Ammon's horn (tissue), 1 donor: Measurements from ENCODE around the gene PPP1R36.
"Not testable (repeated sequence)": the region's sequence is repeated elsewhere in the genome, so short reads cannot be mapped to it uniquely, and the experiment has no call there.

Source experiments
- DNase-seq: peaks from one replicate; pipeline ENCODE4 v3.0.0-alpha.2; 2016; ENCODE audit warnings: low spot score

Gene PPP1R36

DNA sequence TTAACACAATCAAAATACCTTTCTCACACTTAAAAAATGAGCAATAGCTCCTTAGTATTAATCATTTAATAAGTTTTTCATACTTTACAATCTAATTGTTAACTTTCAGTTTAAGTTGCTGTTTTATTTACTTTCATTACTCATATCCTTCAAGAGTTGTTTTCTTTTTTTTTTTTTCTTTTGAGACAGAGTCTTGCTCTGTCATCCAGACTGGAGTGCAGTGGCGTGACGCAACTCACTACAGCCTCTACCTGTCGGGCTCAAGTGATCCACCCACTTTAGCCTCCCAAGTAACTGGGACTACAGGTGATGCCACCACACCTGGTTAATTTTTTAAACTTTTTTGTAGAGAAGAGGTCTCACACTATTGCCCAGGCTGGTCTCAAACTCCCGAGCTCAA, 29.1 kb upstream of the PPP1R36 start:
- no peak for DNase-seq

DNA sequence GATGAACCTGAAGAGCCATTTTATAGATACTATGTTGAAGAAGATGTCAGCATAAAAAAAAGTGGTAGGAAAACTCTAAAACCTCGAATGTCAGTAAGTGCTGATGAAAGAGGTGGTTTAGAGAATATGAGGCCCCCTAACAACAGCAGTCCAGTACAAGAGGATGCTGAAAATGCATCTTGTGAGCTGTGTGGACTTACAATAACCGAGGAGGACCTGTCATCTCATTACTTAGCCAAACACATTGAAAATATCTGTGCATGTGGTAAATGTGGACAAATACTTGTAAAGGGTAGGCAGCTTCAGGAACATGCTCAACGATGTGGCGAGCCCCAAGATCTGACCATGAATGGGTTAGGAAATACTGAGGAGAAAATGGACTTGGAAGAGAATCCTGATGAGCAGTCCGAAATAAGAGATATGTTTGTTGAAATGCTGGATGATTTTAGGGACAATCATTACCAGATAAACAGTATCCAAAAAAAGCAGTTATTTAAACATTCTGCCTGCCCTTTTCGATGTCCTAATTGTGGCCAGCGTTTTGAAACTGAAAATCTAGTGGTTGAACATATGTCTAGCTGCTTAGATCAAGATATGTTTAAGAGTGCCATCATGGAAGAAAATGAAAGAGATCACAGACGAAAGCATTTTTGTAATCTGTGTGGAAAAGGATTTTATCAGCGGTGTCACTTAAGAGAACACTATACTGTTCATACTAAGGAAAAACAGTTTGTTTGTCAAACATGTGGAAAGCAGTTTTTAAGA, 27.0 kb upstream of the PPP1R36 start:
- no peak for DNase-seq

DNA sequence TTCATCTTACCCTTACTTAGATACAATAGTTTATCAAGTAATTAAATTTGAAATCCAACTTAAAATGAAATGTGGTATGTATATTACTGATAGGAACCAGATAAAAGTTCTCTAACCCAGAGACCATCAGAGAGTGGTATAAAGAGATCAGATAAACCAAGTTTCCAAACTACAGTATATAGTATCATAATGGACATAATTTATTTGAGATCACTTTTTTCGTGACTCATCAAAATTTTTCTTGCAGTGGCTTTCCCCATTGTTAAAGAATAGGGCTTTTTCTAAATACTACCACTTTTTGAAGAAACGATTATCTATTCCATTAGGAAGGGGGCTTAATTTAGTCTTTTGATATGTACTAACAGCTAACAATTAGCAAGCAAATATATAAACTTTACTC, 24.4 kb upstream of the PPP1R36 start:
- DNase-seq = no peak

DNA sequence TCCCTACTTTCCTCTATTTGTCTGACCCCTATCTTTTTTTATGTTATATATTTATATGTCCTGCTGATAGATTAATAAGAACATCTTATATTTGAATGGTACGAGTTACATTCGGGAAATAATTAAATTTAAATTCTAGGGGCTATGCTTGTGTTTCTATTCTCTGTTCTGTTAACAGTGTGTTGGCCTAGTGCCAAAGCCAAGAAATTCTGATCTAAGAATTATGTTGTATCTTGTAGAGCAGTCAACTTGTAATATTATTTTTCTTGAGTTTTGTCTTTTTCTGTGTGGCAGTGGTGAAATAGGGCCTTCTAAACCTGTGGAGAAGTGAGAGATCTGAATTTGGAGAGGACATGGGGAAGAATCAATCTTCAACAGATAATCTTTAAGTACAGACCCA, 18.2 kb upstream of the PPP1R36 start:
- DNase-seq = no peak

DNA sequence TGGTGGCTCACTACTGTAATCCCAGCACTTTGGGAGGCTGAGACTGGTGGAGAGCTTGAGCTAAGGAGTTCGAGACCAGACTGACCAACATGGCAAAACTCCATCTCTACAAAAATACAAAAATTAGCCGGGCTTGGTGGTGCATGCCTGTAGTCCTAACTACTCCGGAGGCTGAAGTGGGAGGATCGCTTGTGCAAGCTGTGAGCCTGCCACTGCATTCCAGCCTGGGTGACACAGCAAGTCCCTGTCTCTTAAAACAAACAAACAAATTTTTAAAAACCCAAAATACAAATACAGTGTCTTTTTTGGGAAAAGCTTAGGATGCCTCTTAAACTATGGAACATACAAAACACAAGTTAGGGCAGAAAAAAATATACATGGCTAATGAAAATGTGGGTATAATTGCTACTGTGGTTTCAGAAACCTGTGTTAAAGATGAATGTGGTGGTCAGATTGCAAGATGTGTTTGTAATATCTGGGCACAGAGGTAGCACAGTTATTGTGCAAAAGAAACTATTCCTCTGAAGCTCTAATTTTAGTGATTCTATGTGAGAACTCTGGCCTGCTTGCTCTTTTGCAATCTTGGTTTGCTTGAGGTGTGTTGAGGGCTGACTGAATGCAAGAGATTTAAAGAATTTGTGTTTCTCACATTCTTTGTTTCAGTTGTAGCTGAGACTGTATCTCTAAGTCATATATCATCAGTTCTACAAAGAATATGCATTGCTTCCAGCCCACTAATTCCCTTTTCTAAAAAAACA, 13.1 kb upstream of the PPP1R36 start:
- no peak for DNase-seq

DNA sequence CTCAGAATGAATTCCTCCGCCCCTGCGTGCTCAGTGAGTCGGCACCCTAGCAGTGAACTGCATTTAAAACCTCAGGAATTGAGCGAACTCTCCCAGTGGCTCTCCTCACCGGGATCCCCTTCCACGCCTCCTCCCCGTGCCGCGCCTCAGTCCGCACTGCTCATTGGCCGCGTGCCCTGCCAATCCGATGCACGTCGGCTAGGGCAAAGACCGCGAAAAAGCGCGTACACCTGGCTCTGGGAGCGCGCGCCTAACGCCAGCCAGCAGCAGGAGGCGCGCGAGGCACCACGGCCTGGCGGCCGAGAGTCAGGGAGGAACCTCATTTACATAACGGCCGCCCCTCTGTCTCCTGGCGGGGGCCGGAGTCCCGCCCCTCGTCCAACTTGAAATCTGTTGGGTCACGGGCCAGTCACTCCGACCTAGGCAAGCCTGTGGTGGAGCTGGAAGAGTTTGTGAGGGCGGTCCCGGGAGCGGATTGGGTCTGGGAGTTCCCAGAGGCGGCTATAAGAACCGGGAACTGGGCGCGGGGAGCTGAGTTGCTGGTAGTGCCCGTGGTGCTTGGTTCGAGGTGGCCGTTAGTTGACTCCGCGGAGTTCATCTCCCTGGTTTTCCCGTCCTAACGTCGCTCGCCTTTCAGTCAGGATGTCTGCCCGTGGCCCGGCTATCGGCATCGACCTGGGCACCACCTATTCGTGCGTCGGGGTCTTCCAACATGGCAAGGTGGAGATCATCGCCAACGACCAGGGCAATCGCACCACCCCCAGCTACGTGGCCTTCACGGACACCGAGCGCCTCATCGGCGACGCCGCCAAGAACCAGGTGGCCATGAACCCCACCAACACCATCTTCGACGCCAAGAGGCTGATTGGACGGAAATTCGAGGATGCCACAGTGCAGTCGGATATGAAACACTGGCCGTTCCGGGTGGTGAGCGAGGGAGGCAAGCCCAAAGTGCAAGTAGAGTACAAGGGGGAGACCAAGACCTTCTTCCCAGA, 9.3 kb upstream of the PPP1R36 start, which contains the start of gene HSPA2:
HSPA2 (plus strand) TSS at position 534 of the 995 bp plus-strand sequence; CDS start at position 643, 109 bp downstream.
- peak; percentile 99 for DNase-seq

DNA sequence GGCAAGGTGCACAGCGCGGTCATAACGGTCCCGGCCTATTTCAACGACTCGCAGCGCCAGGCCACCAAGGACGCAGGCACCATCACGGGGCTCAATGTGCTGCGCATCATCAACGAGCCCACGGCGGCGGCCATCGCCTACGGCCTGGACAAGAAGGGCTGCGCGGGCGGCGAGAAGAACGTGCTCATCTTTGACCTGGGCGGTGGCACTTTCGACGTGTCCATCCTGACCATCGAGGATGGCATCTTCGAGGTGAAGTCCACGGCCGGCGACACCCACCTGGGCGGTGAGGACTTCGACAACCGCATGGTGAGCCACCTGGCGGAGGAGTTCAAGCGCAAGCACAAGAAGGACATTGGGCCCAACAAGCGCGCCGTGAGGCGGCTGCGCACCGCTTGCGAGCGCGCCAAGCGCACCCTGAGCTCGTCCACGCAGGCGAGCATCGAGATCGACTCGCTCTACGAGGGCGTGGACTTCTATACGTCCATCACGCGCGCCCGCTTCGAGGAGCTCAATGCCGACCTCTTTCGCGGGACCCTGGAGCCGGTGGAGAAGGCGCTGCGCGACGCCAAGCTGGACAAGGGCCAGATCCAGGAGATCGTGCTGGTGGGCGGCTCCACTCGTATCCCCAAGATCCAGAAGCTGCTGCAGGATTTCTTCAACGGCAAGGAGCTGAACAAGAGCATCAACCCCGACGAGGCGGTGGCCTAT, 8.3 kb upstream of the PPP1R36 start:
- peak; percentile 33 for DNase-seq

DNA sequence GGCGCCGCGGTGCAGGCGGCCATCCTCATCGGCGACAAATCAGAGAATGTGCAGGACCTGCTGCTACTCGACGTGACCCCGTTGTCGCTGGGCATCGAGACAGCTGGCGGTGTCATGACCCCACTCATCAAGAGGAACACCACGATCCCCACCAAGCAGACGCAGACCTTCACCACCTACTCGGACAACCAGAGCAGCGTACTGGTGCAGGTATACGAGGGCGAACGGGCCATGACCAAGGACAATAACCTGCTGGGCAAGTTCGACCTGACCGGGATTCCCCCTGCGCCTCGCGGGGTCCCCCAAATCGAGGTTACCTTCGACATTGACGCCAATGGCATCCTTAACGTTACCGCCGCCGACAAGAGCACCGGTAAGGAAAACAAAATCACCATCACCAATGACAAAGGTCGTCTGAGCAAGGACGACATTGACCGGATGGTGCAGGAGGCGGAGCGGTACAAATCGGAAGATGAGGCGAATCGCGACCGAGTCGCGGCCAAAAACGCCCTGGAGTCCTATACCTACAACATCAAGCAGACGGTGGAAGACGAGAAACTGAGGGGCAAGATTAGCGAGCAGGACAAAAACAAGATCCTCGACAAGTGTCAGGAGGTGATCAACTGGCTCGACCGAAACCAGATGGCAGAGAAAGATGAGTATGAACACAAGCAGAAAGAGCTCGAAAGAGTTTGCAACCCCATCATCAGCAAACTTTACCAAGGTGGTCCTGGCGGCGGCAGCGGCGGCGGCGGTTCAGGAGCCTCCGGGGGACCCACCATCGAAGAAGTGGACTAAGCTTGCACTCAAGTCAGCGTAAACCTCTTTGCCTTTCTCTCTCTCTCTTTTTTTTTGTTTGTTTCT, 7.6 kb upstream of the PPP1R36 start:
- no peak for DNase-seq

DNA sequence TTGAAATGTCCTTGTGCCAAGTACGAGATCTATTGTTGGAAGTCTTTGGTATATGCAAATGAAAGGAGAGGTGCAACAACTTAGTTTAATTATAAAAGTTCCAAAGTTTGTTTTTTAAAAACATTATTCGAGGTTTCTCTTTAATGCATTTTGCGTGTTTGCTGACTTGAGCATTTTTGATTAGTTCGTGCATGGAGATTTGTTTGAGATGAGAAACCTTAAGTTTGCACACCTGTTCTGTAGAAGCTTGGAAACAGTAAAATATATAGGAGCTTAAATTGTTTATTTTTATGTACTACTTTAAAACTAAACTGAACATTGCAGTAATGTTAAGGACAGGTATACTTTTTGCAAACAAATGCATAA, 6.9 kb upstream of the PPP1R36 start:
- no peak for DNase-seq

DNA sequence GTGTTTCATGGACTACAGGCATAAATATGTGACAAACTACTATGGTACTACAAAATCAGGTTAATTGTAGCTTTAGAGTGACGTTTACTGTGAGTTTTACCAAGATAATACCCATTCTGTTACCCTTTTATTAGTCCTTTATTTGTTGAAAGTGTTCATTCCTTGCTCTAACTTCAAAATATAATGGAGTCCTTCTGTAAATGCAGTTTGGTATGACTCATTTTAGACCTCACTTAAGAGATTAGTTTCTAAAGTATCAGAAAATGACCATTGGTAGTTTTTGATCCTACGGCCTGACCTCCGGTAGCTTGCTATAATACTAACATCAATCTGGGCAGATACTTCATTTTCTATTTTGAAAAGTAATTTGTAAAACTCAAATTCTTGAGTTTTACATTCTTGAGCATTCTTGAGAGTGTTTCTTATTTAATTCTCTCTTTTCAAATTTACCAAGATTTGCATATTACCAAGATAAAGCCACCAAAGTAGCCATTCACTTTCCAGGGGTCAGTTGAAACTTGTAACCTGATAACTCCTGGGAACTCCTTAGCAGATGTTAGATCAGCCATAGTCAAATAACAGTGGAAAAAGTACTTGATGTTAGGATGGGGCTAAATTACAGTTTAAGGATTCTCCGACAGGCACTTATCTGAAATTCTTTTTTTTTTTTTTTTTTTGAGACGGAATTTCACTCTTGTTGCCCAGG, 5.0 kb upstream of the PPP1R36 start:
- no peak for DNase-seq

DNA sequence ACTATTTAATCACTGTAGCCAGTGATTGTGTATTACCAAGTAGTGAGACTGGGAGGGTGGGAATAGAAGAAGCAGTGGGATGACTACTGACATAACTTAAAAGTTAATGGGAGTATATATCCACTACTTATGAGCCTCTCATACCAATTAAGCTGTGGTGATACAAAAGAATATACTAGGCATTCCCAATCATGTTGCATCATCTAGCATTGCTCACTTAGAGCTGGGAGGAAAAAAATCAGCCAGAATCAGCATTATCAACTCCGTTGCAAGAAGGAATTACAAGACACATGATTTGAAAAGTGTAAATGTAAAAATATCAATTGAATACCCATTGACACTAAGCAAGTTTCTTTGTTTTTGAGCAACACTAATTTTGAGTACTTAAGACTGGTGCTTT, 745 bp upstream of the PPP1R36 start:
- no peak for DNase-seq

DNA sequence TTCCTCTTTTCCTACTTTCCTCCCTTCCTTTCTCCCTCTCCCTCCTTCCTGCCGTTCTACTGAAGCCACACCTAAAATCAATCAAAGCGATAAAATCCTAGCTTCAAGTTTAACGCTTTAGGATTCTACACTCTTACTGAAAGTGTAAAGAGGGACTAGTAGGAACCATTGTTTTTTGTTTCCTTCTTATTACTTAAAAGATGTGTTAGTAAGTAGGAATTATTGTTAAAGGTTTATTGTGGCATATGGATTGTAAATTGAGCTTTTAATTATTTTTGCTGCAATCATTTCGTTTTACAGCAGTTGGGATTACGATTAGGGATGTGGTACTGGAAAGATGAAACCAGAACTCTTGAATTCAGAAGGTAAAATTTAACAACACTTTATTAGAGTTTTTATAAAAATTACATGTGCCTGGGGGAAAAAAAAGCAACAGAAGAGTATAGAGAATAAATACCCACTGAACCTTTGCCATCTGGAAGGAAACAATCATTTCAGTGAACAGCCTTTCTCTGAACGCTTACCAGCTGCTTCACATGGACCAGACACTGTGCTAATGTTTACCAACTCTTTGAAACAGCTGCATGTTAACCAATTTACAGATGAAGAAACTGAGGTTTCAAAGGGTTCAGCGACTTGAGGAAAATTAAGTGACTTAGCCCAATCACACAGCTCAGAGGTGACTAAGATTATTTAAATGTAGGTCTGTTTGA, 1.0 kb downstream of the PPP1R36 start:
- DNase-seq = no peak

DNA sequence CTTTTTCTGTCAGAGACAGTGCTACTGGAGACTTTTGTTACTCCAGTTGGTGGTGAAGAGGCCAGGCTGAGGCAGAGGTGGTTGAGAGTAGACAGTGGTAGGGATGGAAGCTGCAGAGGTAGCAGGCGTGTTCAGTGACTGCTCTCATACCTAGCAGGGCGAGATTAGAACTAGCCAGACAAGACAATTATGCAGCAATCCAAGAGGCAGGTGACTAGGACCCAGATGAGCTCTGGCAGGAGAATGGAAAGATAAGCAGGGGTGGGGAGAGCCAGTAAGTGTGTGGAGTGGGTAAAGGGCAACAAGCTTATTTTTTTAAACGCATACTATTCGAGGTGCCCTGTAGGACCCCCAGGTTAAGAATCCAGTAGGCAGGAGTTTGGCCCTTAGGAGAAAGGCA, 4.8 kb downstream of the PPP1R36 start:
- DNase-seq = no peak

DNA sequence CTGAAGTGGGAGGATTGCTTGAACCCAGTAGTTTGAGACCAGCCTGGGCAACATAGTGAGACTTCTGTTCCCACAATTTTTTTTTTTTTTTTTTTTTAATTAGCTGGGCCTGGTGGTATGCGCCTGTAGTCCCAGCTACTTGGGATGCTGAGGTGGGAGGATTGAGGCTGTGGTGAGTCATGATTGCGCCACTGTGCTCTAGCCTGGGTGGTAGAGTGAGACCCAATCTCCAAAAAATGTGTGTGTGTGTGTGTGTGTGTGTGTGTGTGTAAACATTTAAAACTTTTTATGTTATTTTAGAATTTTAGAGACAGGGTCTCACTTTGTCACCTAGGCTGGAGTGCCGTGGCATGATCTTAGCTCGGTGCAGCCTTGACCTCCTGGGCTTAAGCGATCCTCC, 6.8 kb downstream of the PPP1R36 start:
- no peak for DNase-seq

DNA sequence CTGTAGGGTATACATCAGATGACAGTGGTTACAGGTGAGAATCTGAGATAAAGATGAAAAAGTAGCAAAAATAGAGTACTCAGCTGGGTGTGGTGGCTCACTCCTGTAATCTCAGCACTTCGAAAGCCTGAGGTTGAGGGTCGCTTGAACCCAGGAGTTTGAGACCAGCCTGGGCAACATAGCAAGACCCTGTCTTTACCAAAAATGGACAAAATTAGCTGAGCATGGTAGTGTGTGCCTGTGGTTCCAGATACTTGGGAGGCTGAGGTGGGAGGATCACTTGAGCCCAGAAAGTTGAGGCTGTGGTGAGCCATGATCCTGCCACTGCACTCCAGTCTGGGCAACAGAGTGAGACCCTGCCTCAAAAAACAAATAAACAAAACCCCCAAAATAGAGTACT, 8.5 kb downstream of the PPP1R36 start:
- DNase-seq = not testable (repeated sequence)

DNA sequence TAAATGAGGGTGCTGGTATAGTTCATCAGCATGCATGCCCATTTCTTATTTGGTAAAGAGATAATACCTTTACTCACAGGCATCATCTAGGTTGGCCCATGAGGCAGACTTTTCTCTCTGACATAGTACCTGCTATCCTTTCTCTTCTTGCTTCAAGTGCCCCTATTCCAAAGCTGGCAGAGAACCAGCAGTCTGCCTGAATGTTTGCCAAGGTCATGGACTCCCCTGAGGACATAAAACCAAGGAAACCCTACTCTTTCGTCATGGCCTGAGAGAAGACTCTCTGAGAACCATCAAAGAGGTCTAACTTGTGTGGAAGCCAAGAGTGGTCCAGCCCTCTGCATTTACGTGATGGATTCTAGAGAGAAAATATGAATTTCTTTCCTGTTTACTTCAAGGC, 11.9 kb downstream of the PPP1R36 start:
- DNase-seq = no peak

DNA sequence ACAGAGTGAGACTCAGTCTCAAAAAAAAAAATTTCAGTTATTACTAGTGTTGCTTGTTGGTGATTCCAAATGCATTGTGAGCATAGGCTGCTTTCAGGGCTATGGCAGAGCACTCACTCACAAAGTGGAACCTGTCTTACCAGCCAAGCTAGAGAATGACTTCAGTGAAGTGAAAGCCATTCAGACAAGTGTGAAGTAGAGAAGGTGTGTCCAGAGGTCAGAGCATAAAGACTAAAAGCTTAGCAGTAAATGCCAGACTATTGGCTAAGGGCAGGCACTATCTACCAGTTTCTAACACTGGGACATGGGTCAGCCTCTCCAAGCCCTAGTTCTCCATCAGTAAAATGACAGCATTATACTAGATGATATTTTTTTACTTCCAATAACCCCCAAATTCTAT, 12.7 kb downstream of the PPP1R36 start:
- DNase-seq = no peak

DNA sequence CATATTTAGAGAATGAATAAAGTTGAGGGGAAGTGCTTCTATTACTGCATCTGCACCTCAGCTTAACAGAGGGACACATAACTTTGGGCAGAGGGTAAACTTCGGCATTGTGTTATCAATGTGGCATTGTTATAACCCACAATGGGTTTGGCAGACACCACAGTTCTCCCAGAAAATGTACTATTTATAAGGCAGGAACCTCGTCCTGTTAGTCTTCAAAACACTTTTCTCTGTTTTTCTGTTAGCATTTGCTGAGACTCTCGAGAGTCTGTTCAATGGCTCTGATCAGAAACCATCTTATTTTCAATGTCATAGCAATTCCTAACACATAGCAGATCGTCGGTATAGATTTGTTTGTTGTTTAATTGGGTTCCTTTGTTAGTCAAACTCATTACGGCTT, 13.9 kb downstream of the PPP1R36 start:
- DNase-seq = peak; percentile 60

DNA sequence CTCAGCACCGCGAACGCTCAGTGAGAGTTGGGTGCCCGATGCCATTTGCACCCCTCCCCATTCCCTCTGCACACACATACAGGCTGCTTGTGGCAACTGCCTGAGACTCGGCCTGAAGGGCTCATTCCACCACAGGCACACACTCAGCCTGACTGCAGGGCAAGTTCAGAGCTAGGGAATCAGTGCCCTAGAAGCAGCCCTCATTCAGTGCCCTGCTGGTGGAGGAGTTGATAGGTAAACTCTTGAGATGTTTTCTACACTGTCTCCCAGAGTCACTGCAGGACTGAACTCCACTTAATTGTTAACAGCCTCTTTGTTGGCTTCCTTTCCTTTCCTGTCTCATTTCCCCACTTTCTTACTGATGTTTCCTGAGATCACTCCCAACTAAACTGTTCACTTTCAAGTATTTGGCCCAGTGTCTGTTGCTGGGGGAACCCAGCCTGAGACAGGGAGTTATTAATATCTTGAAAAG, 16.9 kb downstream of the PPP1R36 start:
- peak; percentile 50 for DNase-seq
